NCI-H526 treated with DMSO at 0.1 percent for 48 hours (cell line): ENCODE measurements around the gene CCDC144A.
"Not testable (repeated sequence)": the region's sequence is repeated elsewhere in the genome, so short reads cannot be mapped to it uniquely, and the experiment has no call there.

Experiments used
- DNase-seq: peaks from one replicate; lab custom pipeline; 2025; lab: John Stamatoyannopoulos, UW

CCDC144A gene

DNA sequence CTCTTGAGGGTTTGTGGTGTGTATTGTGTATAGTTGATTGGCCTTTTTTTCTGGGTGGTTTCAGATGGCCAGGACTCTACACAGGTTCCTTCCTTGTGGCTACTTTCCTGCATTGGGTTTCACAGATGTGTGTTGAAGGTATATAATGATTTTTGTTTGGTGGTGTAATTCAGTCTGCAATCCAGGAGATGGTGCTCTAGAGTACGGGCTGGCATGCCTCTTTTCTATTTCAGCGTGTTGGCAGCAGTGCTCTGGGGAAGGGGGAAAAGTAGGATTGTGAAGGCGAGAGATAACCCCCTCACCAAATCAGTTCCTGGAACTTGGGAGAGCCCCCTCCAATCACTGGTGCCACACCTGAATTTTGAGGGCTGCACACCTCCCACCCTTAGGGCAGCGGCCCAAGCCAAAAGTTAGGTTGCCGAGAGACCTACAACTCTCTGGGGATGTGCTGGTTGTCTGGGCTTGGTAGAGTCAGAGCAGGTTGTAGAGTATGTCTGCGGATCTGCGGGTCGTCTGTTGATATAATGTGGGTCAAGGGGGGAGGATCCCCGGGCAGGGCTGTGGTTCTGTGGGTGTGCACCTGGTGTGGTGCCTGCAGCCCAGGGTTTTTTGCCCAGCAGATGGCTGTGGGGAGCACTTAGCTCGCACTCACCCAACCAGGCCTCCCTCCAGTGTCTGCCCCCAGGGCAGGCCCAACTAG, 61.3 kb downstream of the CCDC144A start:
- DNase-seq = not testable (repeated sequence)

- not testable (repeated sequence) for DNase-seq
These were observed 61.9 kb downstream of the CCDC144A start for GRCh38 chr17:16751924-16752287.

- not testable (repeated sequence) for DNase-seq
These were observed 67.5 kb downstream of the CCDC144A start for GRCh38 chr17:16757520-16757919.

GRCh38 chr17:16758177-16758576, 68.1 kb downstream of the CCDC144A start:
- not testable (repeated sequence) for DNase-seq

GRCh38 chr17:16768290-16769175, 78.5 kb downstream of the CCDC144A start:
- not testable (repeated sequence) for DNase-seq

GRCh38 chr17:16772394-16773145, 82.5 kb downstream of the CCDC144A start:
- not testable (repeated sequence) for DNase-seq

GRCh38 chr17:16773146-16773522, 83.1 kb downstream of the CCDC144A start:
- DNase-seq = not testable (repeated sequence)

GRCh38 chr17:16787851-16788250, 97.8 kb downstream of the CCDC144A start:
- DNase-seq = not testable (repeated sequence)

DNA sequence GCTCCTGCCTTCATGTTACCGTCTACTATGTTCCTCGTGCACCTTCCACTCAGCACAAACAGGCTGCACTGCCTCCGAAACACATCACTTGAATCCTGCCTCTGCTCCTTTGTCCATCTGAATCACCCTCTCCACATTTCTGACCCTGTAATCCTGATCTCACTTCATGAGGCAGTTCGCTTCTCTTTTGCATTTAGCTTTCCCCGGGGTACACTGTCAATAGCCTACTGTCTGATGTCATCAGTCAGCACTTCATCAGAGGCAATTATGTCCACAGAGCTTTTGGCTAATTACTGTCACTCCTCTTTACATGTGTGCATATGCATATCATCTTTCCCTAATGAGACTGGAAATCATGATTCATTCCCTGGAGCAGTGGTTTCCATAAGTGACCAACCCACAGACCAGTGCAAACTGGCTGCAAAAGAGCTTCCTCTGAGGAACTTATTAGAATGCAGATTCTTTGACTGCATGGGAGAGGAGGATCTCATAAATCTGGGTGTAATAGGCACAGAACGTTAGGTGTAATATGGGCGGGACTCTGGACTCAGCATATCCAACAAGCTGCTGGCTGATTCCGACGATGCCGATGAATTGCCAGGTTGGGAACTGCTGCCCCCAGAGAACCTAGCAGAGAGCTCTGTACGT, 99.0 kb downstream of the CCDC144A start:
- not testable (repeated sequence) for DNase-seq

- DNase-seq = not testable (repeated sequence)
These were observed 99.6 kb downstream of the CCDC144A start for GRCh38 chr17:16789622-16790021.

DNA sequence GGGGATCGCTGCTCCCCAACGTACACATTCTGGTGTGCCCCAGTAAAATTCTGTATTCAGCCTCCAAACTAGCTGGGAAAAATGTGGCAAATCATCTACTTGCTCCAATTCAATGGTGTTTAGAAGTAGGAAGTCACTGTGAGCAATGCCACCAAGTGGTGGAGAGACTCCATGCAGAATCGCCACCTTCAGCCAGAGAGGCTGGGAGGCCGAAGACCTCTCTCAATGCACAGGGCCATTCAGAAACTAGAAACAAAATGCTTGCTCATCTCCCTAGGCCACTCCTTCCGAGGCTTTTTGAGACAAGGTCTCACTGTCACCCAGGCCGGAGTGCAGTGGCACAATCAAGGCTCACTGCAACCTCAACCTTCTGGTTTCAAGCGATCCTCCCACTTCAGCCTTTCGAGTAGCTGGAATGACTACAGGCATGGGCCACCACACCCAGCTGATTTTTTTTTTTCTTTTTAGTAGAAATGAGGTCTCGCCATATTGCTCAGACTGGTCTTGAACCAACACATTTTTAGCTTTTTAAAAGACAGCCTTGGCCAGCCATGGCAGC, 100.4 kb downstream of the CCDC144A start:
- DNase-seq = not testable (repeated sequence)

- not testable (repeated sequence) for DNase-seq
These were observed 104.2 kb downstream of the CCDC144A start for GRCh38 chr17:16794215-16794614.

DNA sequence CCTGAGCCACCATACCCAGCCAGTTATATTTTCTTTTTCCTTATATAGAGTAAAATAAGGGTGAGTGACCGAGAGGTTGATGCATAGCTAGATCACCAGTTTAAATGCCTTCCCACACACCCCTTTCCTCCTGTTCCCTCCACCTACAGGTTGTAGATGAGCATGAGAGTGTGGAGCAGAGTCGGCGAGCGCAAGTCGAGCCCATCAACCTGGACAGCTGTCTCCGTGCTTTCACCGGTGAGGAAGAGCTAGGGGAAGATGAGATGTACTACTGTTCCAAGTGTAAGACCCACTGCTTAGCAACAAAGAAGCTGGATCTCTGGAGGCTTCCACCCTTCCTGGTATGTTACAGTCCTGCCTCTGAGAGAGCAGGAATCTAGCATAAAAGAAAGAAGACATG, 105.9 kb downstream of the CCDC144A start:
- DNase-seq = not testable (repeated sequence)

- not testable (repeated sequence) for DNase-seq
These were observed 114.8 kb downstream of the CCDC144A start for GRCh38 chr17:16804851-16805250.

DNA sequence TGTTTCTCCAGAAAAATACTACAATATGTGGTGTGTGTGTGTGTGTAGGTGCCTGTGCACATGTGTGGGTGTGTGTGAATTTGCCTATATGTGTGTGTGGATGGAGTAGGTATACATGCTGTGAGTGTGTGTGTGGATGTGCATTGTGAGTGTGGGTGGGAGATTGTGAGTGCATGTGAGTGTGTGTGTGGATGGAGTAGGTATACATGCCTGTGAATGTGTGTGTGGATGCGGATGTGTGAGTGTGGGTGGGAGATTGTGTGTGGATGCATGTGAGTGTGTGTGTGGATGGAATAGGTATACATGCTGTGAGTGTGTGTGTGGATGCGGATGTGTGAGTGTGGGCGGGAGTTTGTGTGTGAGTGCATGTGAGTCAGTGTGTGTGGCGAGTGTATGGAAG, 116.6 kb downstream of the CCDC144A start:
- DNase-seq = not testable (repeated sequence)

- not testable (repeated sequence) for DNase-seq
These were observed 117.6 kb downstream of the CCDC144A start for GRCh38 chr17:16807620-16808019.

GRCh38 chr17:16810236-16810635, 120.2 kb downstream of the CCDC144A start:
- not testable (repeated sequence) for DNase-seq

GRCh38 chr17:16812126-16812525, 122.1 kb downstream of the CCDC144A start:
- DNase-seq = not testable (repeated sequence)

DNA sequence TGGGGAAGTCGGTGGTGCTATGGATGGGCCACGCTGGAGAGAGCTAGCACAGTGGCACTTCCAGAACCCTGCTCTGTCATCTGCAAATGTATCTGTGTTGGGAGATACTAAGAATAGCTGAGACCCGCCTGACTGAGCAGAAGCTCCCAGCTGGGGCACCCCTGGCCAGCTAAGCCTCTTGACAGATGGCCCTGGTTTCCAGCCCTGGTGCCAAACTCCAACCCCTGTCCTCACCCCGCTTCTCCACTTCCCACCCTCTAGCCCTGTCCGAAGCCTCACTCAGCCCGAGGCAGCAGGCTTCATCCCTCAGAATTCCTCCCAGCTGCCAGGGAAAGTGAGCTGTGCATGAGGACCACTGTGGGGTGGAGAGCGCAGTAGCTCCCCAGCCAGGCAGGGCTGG, 124.4 kb downstream of the CCDC144A start:
- DNase-seq = no peak

DNA sequence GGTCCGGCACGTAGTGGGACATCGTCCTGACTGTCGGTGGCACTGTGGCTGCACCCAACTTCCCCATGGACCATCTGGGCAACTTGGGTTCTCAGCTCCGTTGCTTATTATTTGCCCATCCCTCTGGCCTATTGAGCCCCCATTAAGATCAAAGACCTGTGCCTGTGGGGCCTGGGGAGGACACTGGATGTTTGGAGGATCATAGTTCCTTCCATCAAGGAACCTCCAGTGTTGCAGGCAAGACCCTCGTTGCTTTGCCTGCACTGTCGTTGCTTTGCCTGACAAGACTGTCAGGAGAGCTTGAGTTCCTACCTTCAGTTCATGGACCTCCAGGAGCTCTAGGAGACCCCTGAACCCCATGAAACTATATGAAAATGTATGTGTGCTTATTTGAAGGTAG, 127.2 kb downstream of the CCDC144A start:
- no peak for DNase-seq

DNA sequence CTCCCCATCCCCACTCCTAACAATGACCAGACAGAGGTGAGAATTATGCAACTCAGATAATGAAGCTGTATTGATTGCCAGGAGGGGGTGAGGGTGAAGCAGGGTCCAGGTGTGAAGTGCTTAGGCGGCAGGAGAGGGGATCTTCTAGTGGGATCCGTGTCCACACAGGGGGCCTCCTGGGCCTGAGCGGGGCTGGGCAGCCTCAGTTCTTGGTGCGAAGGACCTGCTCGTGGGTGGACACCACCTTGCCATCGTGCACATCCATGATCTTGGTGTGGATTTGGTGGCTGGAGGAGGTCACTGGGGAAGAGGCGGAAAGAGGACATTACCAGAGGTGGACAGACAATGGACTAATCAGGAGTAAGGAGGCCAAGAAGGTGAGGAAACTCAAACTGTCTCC, 127.9 kb downstream of the CCDC144A start:
- DNase-seq = not testable (repeated sequence)
